IMR-90 (cell line): ENCODE results near the gene WDFY1. TPM values are rescaled to one million over a fixed set of nuclear protein-coding genes. Genes with fewer than 3 reads are reported as not detected.

Experiments used
- ATAC-seq: fragments of 200-7000 bp; cut with Tn5 transposase; 2 replicates; pipeline ENCODE4 v1.9.1; 2020; ENCODE audit warnings: low read depth, mild to moderate bottlenecking, moderate library complexity
- BruUV-seq: library from RNA; stranded (reverse); fragments of 400-500 nt; replicated peaks from 2 replicates; lab custom pipeline; 2021; lab: Mats Ljungman, UMichigan
- CTCF ChIA-PET: fragments of 300-600 bp; formaldehyde crosslinking; extraction: SDS; loops from one replicate; lab custom pipeline; 2021; ENCODE audit warnings: antibody characterized with exemption; lab: Yijun Ruan, JAX
- POLR2A ChIA-PET: fragments of 300-600 bp; sonication (Branson Sonifier 250); formaldehyde crosslinking; loops from one replicate; lab custom pipeline; 2022; ENCODE audit warnings: antibody characterized with exemption; ENCODE audit not compliant: unreplicated experiment; lab: Charles Lee
- DNase-seq: peaks from one replicate; pipeline ENCODE4 v3.0.0; 2013
- H2AFZ ChIP-seq: replicated peaks from 2 replicates; pipeline ENCODE3; 2013; ENCODE audit warnings: low read length, mild to moderate bottlenecking; ENCODE audit not compliant: poor library complexity
- H2AK5ac ChIP-seq: 2 replicates; pipeline ENCODE4 v1.6.1; 2013; ENCODE audit warnings: low read depth, low read length, inconsistent platforms
- H2AK9ac ChIP-seq: replicated peaks from 2 replicates; pipeline ENCODE3; 2013; ENCODE audit warnings: mild to moderate bottlenecking, low read depth, low read length, moderate library complexity; ENCODE audit not compliant: poor library complexity
- H2BK120ac ChIP-seq: 2 replicates; pipeline ENCODE4 v1.6.1; 2013; ENCODE audit warnings: low read depth, low read length, inconsistent platforms
- H2BK15ac ChIP-seq: 3 replicates; pipeline ENCODE4 v1.6.1; 2013; ENCODE audit warnings: low read depth, low read length, inconsistent platforms
- H2BK20ac ChIP-seq: 2 replicates; pipeline ENCODE4 v1.6.1; 2013; ENCODE audit warnings: low read depth, mild to moderate bottlenecking, inconsistent platforms, low read length, moderate library complexity
- H2BK5ac ChIP-seq: 2 replicates; pipeline ENCODE4 v1.6.1; 2013; ENCODE audit warnings: mild to moderate bottlenecking, low read depth, low read length, inconsistent platforms; ENCODE audit not compliant: poor library complexity, severe bottlenecking
- H3K14ac ChIP-seq: replicated peaks from 2 replicates; pipeline ENCODE4 v1.6.1; 2013; ENCODE audit warnings: low read depth, low read length, inconsistent platforms
- H3K18ac ChIP-seq: 2 replicates; pipeline ENCODE4 v1.6.1; 2013; ENCODE audit warnings: low read depth, low read length, control low read depth
- H3K23ac ChIP-seq: 2 replicates; pipeline ENCODE4 v1.6.1; 2013; ENCODE audit warnings: low read depth, low read length, inconsistent platforms
- H3K27ac ChIP-seq: 2 replicates; pipeline ENCODE4 v1.5.1; 2013; ENCODE audit warnings: mild to moderate bottlenecking, control low read depth, low read length; ENCODE audit not compliant: insufficient read depth
- H3K27me3 ChIP-seq: 2 replicates; pipeline ENCODE4 v1.6.1; 2013; ENCODE audit warnings: low read length; ENCODE audit not compliant: control insufficient read depth, insufficient read depth
- H3K36me3 ChIP-seq: 2 replicates; pipeline ENCODE4 v1.6.1; 2013; ENCODE audit warnings: low read length, mixed read lengths; ENCODE audit not compliant: control insufficient read depth, insufficient read depth
- H3K4ac ChIP-seq: 2 replicates; pipeline ENCODE4 v1.6.1; 2013; ENCODE audit warnings: low read depth, low read length, inconsistent platforms
- H3K4me1 ChIP-seq: 2 replicates; pipeline ENCODE4 v1.6.1; 2013; ENCODE audit warnings: low read length, mixed read lengths; ENCODE audit not compliant: control insufficient read depth, insufficient read depth
- H3K4me2 ChIP-seq: 2 replicates; pipeline ENCODE4 v1.6.1; 2013; ENCODE audit warnings: low read depth, mild to moderate bottlenecking, control low read depth, low read length, moderate library complexity
- H3K4me3 ChIP-seq: 2 replicates; pipeline ENCODE4 v1.5.1; 2013; ENCODE audit warnings: low read depth, mild to moderate bottlenecking, control low read depth, low read length, moderate library complexity; ENCODE audit not compliant: insufficient read depth
- H3K56ac ChIP-seq: 2 replicates; pipeline ENCODE4 v1.6.1; 2013; ENCODE audit warnings: low read length, inconsistent platforms; ENCODE audit not compliant: insufficient read depth; ENCODE audit errors: extremely low read depth
- H3K79me1 ChIP-seq, 2 experiments: 2 replicates each; pipeline ENCODE4 v1.6.1; 2013; ENCODE audit warnings: low read length in 2 of 2, inconsistent platforms in 1 of 2, low read depth in 1 of 2
- H3K9ac ChIP-seq: 2 replicates; pipeline ENCODE4 v1.6.1; 2013; ENCODE audit warnings: low read depth, low read length, control low read depth
- H3K9me1 ChIP-seq: 2 replicates; pipeline ENCODE4 v1.6.1; 2013; ENCODE audit warnings: low read length, inconsistent platforms; ENCODE audit not compliant: insufficient read depth
- H3K9me3 ChIP-seq: 2 replicates; pipeline ENCODE4 v1.6.1; 2013; ENCODE audit warnings: low read length; ENCODE audit not compliant: control insufficient read depth, insufficient read depth
- H4K20me1 ChIP-seq: 2 replicates; pipeline ENCODE4 v1.6.1; 2013; ENCODE audit warnings: low read length, inconsistent platforms; ENCODE audit not compliant: insufficient read depth
- H4K5ac ChIP-seq: 2 replicates; pipeline ENCODE4 v1.6.1; 2013; ENCODE audit warnings: mild to moderate bottlenecking, low read depth, low read length, control low read depth
- H4K8ac ChIP-seq, 2 experiments: 2 replicates each; pipeline ENCODE4 v1.6.1; 2013; ENCODE audit warnings: low read depth in 2 of 2, low read length in 2 of 2, control low read depth in 1 of 2, inconsistent platforms in 1 of 2
- H4K91ac ChIP-seq: 2 replicates; pipeline ENCODE4 v1.6.1; 2013; ENCODE audit warnings: low read depth, low read length, inconsistent platforms; ENCODE audit not compliant: insufficient read depth
- BHLHE40 ChIP-seq: fragments of 150-350 bp; IDR thresholded peaks from 2 replicates; pipeline ENCODE4 v1.6.1; 2016; ENCODE audit warnings: mild to moderate bottlenecking, low read depth, low read length
- MXI1 ChIP-seq: IDR thresholded peaks from 2 replicates; pipeline ENCODE4 v1.6.1; 2012; ENCODE audit warnings: low read depth, mild to moderate bottlenecking, low read length, moderate library complexity, borderline replicate concordance
- RAD21 ChIP-seq: IDR thresholded peaks from 2 replicates; pipeline ENCODE4 v1.6.1; 2012; ENCODE audit warnings: low read length, improper control_type of control experiment
- WGBS, 2 experiments: methylation state at CpG; one replicate each; pipeline versions ENCODE4 v1.1.5 to v1.1.7; 2013; ENCODE audit warnings: missing lambda C conversion rate in 2 of 2; ENCODE audit not compliant: insufficient read length in 1 of 2; ENCODE audit errors: extremely low coverage in 2 of 2; 5-methylcytosine and 5-hydroxymethylcytosine counted together
- dilution Hi-C: fragments of 300-500 bp; cut with HindIII; formaldehyde crosslinking; loops from one replicate; pipeline ENCODE4 v1.14.3; 2018; ENCODE audit warnings: low sequenced_read_pairs; ENCODE audit not compliant: unreplicated experiment
- in situ Hi-C: fragments of 300-500 bp; cut with MboI; formaldehyde crosslinking; loops from 3 replicates; pipeline ENCODE4 v1.14.3; 2019; ENCODE audit warnings: low sequenced_read_pairs, inconsistent platforms, mixed read lengths
- intact Hi-C: fragments of 100-400 bp; cut with micrococcal nuclease; formaldehyde crosslinking; loops from 2 replicates; pipeline ENCODE4 v1.10.0; 2022
- polyA plus RNA-seq, 3 experiments: library from polyadenylated mRNA; depleted of rRNA; stranded (reverse); fragments of >200 nt; gene quantifications; 2 replicates each; pipeline ENCODE4 v1.2.3, GENCODE V29; 2012; ENCODE audit warnings: low replicate concordance in 1 of 3
- total RNA-seq: library from RNA; depleted of rRNA; stranded (reverse); fragments of >200 nt; gene quantifications from 2 replicates; pipeline ENCODE4 v1.2.3, GENCODE V29; 2012

Gene WDFY1
- total and polyA plus RNA-seq, 2 of the 4 experiments (the other 2 are of a cell fraction) = 35.6 to 93.6 TPM

- Histone ChIP-seq H3K56ac (no peak overlapping the region), H3K27me3 (no peaks in the 10 kb centered on the region), H3K79me1 (peaks cover 5 to 32% of the 10 kb centered on the region in 2 experiments), H2AFZ (no peak overlapping the region), H3K4me3 (no peak overlapping the region), H4K8ac (no peak overlapping the region), H3K9ac (no peak overlapping the region), H2BK20ac (no peak overlapping the region), H2AK9ac (no peak overlapping the region), H4K91ac (no peak overlapping the region), H2AK5ac (no peak overlapping the region), H3K14ac (no peak overlapping the region), H2BK120ac (no peak overlapping the region), H3K36me3 (peaks cover 33% of the 10 kb centered on the region), H3K27ac (no peak overlapping the region), H3K18ac (no peak overlapping the region), H2BK5ac (no peak overlapping the region), H4K5ac (no peak overlapping the region), H3K9me3 (no peaks in the 10 kb centered on the region), H3K4me1 (no peaks in the 10 kb centered on the region), H3K4ac (no peak overlapping the region), H2BK15ac (no peak overlapping the region), H3K9me1 (no peaks in the 10 kb centered on the region; the same call in 1 of the 2 replicates), H4K20me1 (no peaks in the 10 kb centered on the region), H3K4me2 (no peak overlapping the region), H3K23ac (no peak overlapping the region)
- DNase-seq (no peak), ATAC-seq (no peak)
- ChIA-PET CTCF (no interaction called here), POLR2A (no interaction called here)
- no peak for TF ChIP-seq RAD21
- TF ChIP-seq MXI1 = no peak
- TF ChIP-seq BHLHE40 = no peak
- WGBS, 2 experiments = no CpG with 5 or more reads among the region's 1 CpG
- dilution Hi-C loops = no loop called here
- in situ Hi-C loops = no loop called here
- BruUV-seq = TSS peak; percentile 37
- intact Hi-C loops = no loop called here
These were observed 44.6 kb downstream of the WDFY1 start for GRCh38 chr2:223900531-223900930.
